Adipocyte (in vitro differentiated cells): Measurements from ENCODE around the gene FAM98C.

Experiments used
- DNase-seq: peaks from one replicate; pipeline ENCODE4 v3.0.0-alpha.2; 2015; ENCODE audit warnings: low read depth
- H3K27me3 ChIP-seq: replicated peaks from 2 replicates; pipeline ENCODE4 v1.7.0; 2013; ENCODE audit warnings: mild to moderate bottlenecking, low read length, moderate library complexity; ENCODE audit not compliant: control insufficient read depth, insufficient read depth
- H3K36me3 ChIP-seq: 2 replicates; pipeline ENCODE4 v1.7.0; 2013; ENCODE audit warnings: low read length, mild to moderate bottlenecking, moderate library complexity; ENCODE audit not compliant: control insufficient read depth, insufficient read depth, severe bottlenecking
- H3K4me1 ChIP-seq: 2 replicates; pipeline ENCODE4 v1.7.0; 2013; ENCODE audit warnings: mild to moderate bottlenecking, low read length, moderate library complexity; ENCODE audit not compliant: control insufficient read depth, insufficient read depth
- H3K4me3 ChIP-seq: 2 replicates; pipeline ENCODE4 v1.7.0; 2013; ENCODE audit warnings: mild to moderate bottlenecking, low read length, moderate library complexity
- H3K9ac ChIP-seq: 2 replicates; pipeline ENCODE4 v1.7.0; 2013; ENCODE audit warnings: mild to moderate bottlenecking, low read length, moderate library complexity
- H3K9me3 ChIP-seq: 2 replicates; pipeline ENCODE4 v1.7.0; 2013; ENCODE audit warnings: mild to moderate bottlenecking, low read length, moderate library complexity; ENCODE audit not compliant: control insufficient read depth

The FAM98C gene

DNA sequence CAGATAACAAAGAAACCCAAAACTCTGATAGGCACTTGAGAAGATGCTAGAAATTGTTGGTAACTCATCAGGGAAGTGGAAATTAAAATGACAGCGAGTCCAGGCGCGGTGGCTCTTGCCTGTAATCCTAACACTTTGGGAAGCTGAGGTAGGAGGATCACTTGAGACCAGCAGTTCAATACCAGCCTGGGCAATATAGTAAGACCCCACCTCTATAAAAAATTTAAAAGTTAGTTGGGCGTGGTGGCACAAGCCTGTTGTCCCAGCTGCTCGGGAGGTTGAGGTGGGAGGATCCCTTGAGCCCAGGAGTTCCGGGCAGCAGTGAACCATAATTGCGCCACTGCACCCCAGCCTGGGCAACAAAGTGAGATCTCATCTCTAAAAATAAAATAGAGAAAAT is 28.0 kb downstream of the FAM98C start:
- Histone ChIP-seq H3K27me3 (peaks cover 46% of the 10 kb centered on the region), H3K9me3 (no peaks in the 10 kb centered on the region), H3K4me3 (no peak overlapping the region), H3K9ac (no peak overlapping the region), H3K36me3 (no peaks in the 10 kb centered on the region), H3K4me1 (no peaks in the 10 kb centered on the region)
- DNase-seq, result no peak

DNA sequence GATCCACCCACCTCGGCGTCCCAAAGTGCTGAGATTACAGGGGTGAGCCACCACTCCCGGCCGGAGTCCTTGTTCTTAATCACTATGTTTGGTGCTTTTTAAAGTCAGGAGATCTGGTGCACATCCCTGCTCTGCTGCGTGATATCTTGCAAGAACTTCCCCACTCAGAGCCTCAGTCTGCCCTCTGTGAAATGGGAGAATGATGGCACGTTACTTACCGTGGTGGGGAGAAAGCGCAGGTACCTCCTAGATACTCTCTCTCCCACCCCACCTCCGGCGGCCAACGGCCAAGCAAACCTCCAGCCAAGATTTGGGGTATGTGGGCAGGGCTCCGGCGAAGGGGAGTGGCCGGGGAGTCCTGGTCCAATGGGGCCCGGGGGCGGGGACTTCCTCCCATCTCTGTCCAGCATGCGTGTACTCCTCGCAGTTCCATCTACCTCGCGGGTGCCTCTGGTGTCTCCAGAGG is 30.4 kb downstream of the FAM98C start, which contains the start of gene RYR1:
Gene RYR1, plus strand, starts transcription at position 424 of the 466 bp plus-strand sequence. CDS start 139 bp downstream, outside the sequence.
- Histone ChIP-seq H3K4me1 (no peaks in the 10 kb centered on the region), H3K36me3 (no peaks in the 10 kb centered on the region), H3K27me3 (peaks cover 48% of the 10 kb centered on the region), H3K4me3 (no peak within 1 kb of the TSS), H3K9ac (no peak within 1 kb of the TSS), H3K9me3 (no peaks in the 10 kb centered on the region)
- DNase-seq, result peak; percentile 19

GRCh38 chr19:38434549-38435051 is 31.7 kb downstream of the FAM98C start:
- H3K9me3 ChIP-seq, result no peaks in the 10 kb centered on the region
- H3K9ac ChIP-seq, result no peak overlapping the region
- no peaks in the 10 kb centered on the region for H3K4me1 ChIP-seq
- peaks cover 36% of the 10 kb centered on the region for H3K27me3 ChIP-seq
- no peak for DNase-seq
- H3K36me3 ChIP-seq, result no peaks in the 10 kb centered on the region
- no peak overlapping the region for H3K4me3 ChIP-seq

DNA sequence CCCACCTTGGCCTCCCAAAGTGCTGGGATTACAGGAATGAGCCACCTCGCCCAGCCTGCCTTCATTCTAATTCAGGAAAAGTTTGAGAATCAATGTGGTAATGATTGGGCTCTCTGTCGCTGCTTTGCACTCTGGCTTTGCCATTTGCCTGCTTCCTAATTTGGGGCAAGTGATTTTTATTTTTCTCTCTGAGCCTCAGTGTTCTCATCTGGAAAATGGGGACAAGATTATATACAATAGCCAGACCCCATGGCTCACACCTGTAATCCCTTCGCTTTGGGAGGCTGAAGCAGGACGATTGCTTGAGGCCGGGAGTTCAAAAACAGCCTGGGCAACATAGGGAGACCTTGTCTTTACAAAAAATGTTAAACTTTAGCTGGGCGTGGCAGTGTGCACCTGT is 34.4 kb downstream of the FAM98C start:
- Histone ChIP-seq H3K4me1 (no peaks in the 10 kb centered on the region), H3K4me3 (no peak overlapping the region), H3K36me3 (no peaks in the 10 kb centered on the region), H3K9me3 (no peaks in the 10 kb centered on the region), H3K9ac (no peak overlapping the region), H3K27me3 (peaks cover 29% of the 10 kb centered on the region)
- no peak for DNase-seq

- Histone ChIP-seq H3K27me3 (peaks cover 26% of the 10 kb centered on the region), H3K9me3 (no peaks in the 10 kb centered on the region), H3K4me1 (no peaks in the 10 kb centered on the region), H3K9ac (no peak overlapping the region), H3K4me3 (no peak overlapping the region), H3K36me3 (no peaks in the 10 kb centered on the region)
- DNase-seq, result no peak
These were observed 35.0 kb downstream of the FAM98C start for GRCh38 chr19:38437917-38438316.

GRCh38 chr19:38440592-38440991 is 37.7 kb downstream of the FAM98C start:
- DNase-seq, result no peak
- Histone ChIP-seq H3K9ac (no peak overlapping the region), H3K4me1 (no peaks in the 10 kb centered on the region), H3K27me3 (peaks cover 10% of the 10 kb centered on the region), H3K36me3 (no peaks in the 10 kb centered on the region), H3K9me3 (no peaks in the 10 kb centered on the region), H3K4me3 (no peak overlapping the region)

DNA sequence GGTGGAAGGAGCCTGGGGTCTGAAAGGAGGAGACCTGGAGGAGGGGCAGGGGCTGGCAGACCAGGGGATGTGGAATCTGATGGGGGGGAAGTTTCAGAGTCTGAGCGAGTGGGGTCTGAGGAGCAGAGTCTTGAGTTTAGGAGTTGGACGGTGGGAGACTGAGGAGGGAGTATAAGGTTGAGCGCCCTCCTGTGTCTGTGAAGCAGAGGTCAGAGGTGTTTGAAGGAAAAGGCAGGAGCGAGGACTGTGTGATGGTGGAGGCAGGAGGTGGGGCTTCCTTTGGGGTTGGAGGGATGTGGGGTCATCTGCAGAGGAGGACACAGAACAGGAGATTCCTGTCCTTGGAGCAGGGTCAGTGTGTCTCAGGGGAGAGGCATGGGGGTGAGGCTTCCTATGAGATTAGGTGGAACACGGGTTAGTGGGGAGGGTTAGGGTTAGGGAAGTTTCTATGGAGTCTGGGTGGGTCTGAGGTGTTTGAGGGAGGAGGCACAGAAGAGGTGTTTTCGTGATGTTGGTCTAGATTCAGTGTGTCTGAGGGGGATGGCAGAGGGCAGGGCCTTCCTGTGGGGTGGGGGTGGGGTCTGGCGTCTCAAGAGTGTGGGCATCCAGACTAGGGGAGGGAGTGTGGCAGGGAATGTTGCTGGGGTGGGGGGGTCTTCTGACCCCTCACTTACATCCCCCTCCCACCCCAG is 38.9 kb downstream of the FAM98C start:
- no peak for DNase-seq
- no peaks in the 10 kb centered on the region for H3K4me1 ChIP-seq
- peaks cover 13% of the 10 kb centered on the region for H3K27me3 ChIP-seq
- H3K9ac ChIP-seq, result no peak overlapping the region
- H3K9me3 ChIP-seq, result no peaks in the 10 kb centered on the region
- H3K36me3 ChIP-seq, result no peaks in the 10 kb centered on the region
- no peak overlapping the region for H3K4me3 ChIP-seq

- Histone ChIP-seq H3K27me3 (peaks cover 10% of the 10 kb centered on the region), H3K36me3 (no peaks in the 10 kb centered on the region), H3K4me1 (no peaks in the 10 kb centered on the region), H3K9ac (no peak overlapping the region), H3K9me3 (no peaks in the 10 kb centered on the region), H3K4me3 (no peak overlapping the region)
- no peak for DNase-seq
These were observed 39.8 kb downstream of the FAM98C start for GRCh38 chr19:38442736-38443135.

- no peak overlapping the region for H3K9ac ChIP-seq
- H3K9me3 ChIP-seq, result no peaks in the 10 kb centered on the region
- no peak for DNase-seq
- H3K36me3 ChIP-seq, result no peaks in the 10 kb centered on the region
- no peaks in the 10 kb centered on the region for H3K4me1 ChIP-seq
- H3K4me3 ChIP-seq, result no peak overlapping the region
- H3K27me3 ChIP-seq, result peaks cover 14% of the 10 kb centered on the region
These were observed 40.6 kb downstream of the FAM98C start for GRCh38 chr19:38443458-38443999.

DNA sequence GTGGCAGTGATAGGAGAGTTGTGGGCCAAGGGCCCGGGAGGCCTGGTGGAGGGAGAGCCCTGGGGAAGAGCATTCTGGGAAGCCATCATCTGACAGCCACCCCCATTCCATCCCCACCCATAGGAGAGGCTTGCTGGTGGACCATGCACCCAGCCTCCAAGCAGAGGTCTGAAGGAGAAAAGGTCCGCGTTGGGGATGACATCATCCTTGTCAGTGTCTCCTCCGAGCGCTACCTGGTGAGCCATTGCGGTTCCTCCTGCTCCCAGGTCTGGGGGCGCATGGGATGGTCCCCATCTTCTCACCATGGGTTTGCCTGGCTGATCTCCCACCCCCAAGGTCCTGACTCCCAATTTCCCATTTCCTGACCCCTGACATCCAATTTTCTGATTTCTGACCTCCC is 41.1 kb downstream of the FAM98C start:
- Histone ChIP-seq H3K27me3 (peaks cover 17% of the 10 kb centered on the region), H3K9me3 (no peaks in the 10 kb centered on the region)
- no peak for DNase-seq

DNA sequence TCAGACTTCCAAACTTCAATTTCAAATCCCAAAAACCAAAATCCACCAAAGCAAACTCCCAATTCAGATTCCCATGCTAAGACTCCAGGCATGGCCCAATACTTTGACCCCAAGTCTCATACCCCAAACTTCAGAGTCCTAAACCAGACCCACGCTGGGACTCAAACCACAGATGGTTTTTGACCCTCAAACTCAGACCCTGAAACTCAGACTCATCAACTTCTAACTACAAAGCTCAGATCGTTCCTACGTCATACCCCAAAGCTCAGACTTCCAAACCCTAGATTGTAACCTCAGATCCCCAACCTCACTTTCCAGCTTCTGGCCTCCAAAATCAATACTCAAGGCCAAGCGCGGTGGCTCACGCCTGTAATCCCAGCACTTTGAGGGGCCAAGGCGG is 42.5 kb downstream of the FAM98C start:
- Histone ChIP-seq H3K4me1 (no peaks in the 10 kb centered on the region), H3K9ac (no peak overlapping the region), H3K9me3 (peaks cover 4% of the 10 kb centered on the region), H3K27me3 (peaks cover 27% of the 10 kb centered on the region), H3K4me3 (no peak overlapping the region), H3K36me3 (no peaks in the 10 kb centered on the region)
- DNase-seq, result no peak

More for the DNA sequence above, 41.1 kb downstream of the FAM98C start:
- Histone ChIP-seq H3K36me3 (no peaks in the 10 kb centered on the region), H3K4me1 (no peaks in the 10 kb centered on the region), H3K9ac (no peak overlapping the region), H3K4me3 (no peak overlapping the region)
